ENCODE results near the gene CYP2J2. TPM values are rescaled to one million over a fixed set of nuclear protein-coding genes. Genes with fewer than 3 reads are reported as not detected.

The CYP2J2 gene
- total RNA-seq, 1 experiment from 2014 or later, result 15.2 TPM

GRCh38 chr1:59948990-59949389 lies 22.4 kb upstream of the CYP2J2 start:
- no peak for DNase-seq
- H3K4me3 Mint-ChIP-seq (ENCODE audit: low read depth, unreplicated experiment), result no peak overlapping the region
- BruUV-seq (replicated peaks), result no TSS peak
- intact Hi-C loops (cut with micrococcal nuclease; ENCODE audit: unreplicated experiment), result no loop called here
- no peaks in the 10 kb centered on the region for H3K4me1 Mint-ChIP-seq (ENCODE audit: low read depth, unreplicated experiment)
- H3K36me3 Mint-ChIP-seq (ENCODE audit: insufficient read depth, unreplicated experiment), result no peaks in the 10 kb centered on the region
- no peak for TF ChIP-seq CTCF (IDR thresholded peaks at IDR 0.05; ENCODE audit: unreplicated experiment)
- CTCF ChIA-PET, result no interaction called here
- no peaks in the 10 kb centered on the region for H3K9me3 Mint-ChIP-seq (ENCODE audit: low read depth, unreplicated experiment)
- H3K27ac Mint-ChIP-seq (ENCODE audit: unreplicated experiment), result no peak overlapping the region
- H3K27me3 Mint-ChIP-seq (ENCODE audit: unreplicated experiment), result no peaks in the 10 kb centered on the region

DNA sequence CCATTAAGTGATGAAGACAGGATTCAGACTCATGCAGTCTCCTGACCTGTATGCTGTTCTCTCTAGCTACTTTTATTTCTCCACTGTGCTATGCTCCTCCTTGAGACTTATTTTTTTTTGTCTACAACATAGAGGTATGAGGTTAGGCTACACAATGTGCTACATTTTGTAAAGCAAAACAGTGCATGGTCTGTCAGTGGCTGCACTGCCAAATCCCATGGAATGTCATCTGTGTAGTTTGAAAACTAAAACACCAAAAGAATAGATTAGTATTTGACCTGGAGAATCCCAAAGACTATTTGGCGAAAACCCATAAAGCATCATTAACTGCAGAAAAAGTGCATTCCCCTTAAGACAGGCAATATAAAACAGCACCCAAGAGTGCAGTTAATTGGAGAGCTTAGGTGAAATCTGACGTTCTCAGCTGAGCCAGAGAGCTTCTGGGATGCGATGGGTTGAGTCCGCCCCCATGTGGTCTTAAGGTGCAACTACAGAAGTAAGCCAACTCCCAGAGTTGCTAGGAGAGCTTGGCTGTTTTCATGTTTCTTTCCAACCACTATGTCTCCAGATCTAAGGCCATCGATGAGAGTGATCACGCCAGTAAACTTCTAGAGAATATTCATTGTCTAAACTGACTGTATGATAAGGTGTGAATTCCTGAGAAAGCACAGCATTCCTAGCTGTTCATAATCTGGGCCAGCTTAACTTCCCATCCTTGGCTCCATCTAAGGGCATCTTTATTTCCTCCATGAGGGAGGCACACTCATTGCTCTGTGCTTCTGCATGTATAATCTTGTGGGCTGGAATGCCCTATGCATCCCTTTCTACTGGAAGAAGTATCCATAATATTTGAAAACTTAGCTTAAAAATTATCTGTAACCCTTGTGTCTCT lies 20.7 kb upstream of the CYP2J2 start:
- Mint-ChIP-seq H3K27me3 (ENCODE audit: unreplicated experiment) (no peaks in the 10 kb centered on the region), H3K27ac (ENCODE audit: unreplicated experiment) (no peak overlapping the region), H3K4me3 (ENCODE audit: low read depth, unreplicated experiment) (no peak overlapping the region), H3K36me3 (ENCODE audit: insufficient read depth, unreplicated experiment) (no peaks in the 10 kb centered on the region), H3K9me3 (ENCODE audit: low read depth, unreplicated experiment) (no peaks in the 10 kb centered on the region), H3K4me1 (ENCODE audit: low read depth, unreplicated experiment) (no peaks in the 10 kb centered on the region)
- peak; percentile 95 for TF ChIP-seq CTCF (IDR thresholded peaks at IDR 0.05; ENCODE audit: unreplicated experiment)
- CTCF ChIA-PET, result interaction anchor here (0.6 to 2.4 kb wide), 15 partner anchors 9 to 1490 kb away, joined by 3 to 71 read pairs (median 3); no protein-coding TSS in a partner anchor
- DNase-seq, result peak; percentile 67
- BruUV-seq (replicated peaks), result no TSS peak
- intact Hi-C loops (cut with micrococcal nuclease; ENCODE audit: unreplicated experiment), result loop anchor here (1.0 kb wide), 2 partner anchors 44 to 68 kb away; no protein-coding TSS in a partner anchor

DNA sequence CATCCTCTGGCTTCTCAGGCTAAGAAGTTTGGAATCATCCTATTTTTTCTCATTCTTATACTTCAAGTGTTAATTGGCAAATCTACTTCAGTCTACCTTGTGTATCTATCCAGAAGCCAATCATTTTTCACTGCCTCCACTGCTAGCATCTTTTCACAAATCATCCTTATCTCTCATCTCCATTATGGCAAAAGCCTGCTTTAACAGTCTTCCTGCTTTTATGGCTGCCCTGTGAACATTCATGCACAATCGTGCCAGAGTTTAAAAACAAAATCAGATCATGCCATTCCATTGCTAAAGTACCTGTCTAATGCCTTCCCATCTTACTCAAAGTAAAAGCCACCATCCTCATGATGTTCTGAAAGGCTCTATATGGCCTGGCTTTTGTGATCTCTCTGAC lies 19.2 kb upstream of the CYP2J2 start:
- Mint-ChIP-seq H3K36me3 (ENCODE audit: insufficient read depth, unreplicated experiment) (no peaks in the 10 kb centered on the region), H3K4me3 (ENCODE audit: low read depth, unreplicated experiment) (no peak overlapping the region), H3K27ac (ENCODE audit: unreplicated experiment) (no peak overlapping the region), H3K27me3 (ENCODE audit: unreplicated experiment) (no peaks in the 10 kb centered on the region), H3K4me1 (ENCODE audit: low read depth, unreplicated experiment) (no peaks in the 10 kb centered on the region), H3K9me3 (ENCODE audit: low read depth, unreplicated experiment) (no peaks in the 10 kb centered on the region)
- intact Hi-C loops (cut with micrococcal nuclease; ENCODE audit: unreplicated experiment), result no loop called here
- no TSS peak for BruUV-seq (replicated peaks)
- TF ChIP-seq CTCF (IDR thresholded peaks at IDR 0.05; ENCODE audit: unreplicated experiment), result no peak
- DNase-seq, result no peak
- CTCF ChIA-PET, result interaction anchor here (2.4 kb wide), 1 partner anchor 66 kb away, joined by 71 read pairs; no protein-coding TSS in a partner anchor

DNA sequence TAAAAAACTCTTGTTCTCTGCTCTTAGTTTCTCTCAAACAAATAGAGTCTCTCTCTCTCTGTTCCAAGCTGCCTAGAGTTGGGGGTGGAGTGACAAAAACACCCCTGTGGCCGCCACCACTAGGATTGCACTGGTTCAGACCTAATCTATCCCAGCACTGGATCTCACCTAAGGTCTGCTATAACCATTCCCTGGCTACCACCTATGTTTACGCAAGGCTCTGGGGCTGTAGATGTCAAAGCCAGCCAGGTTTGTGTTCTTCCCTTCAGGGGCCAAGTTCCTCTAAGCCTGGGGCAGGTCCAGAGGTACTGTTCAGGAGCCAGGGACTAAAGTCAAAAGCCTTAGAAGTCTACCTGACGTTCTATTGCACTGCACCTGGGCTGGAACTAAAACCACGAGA lies 12.8 kb upstream of the CYP2J2 start:
- TF ChIP-seq CTCF (IDR thresholded peaks at IDR 0.05; ENCODE audit: unreplicated experiment), result no peak
- no TSS peak for BruUV-seq (replicated peaks)
- no peaks in the 10 kb centered on the region for H3K4me1 Mint-ChIP-seq (ENCODE audit: low read depth, unreplicated experiment)
- intact Hi-C loops (cut with micrococcal nuclease; ENCODE audit: unreplicated experiment), result no loop called here
- H3K9me3 Mint-ChIP-seq (ENCODE audit: low read depth, unreplicated experiment), result no peaks in the 10 kb centered on the region
- H3K27me3 Mint-ChIP-seq (ENCODE audit: unreplicated experiment), result no peaks in the 10 kb centered on the region
- no peak overlapping the region for H3K4me3 Mint-ChIP-seq (ENCODE audit: low read depth, unreplicated experiment)
- H3K27ac Mint-ChIP-seq (ENCODE audit: unreplicated experiment), result no peak overlapping the region
- no peaks in the 10 kb centered on the region for H3K36me3 Mint-ChIP-seq (ENCODE audit: insufficient read depth, unreplicated experiment)
- no peak for DNase-seq
- CTCF ChIA-PET, result interaction anchor here (0.7 kb wide), 1 partner anchor 44 kb away, joined by 3 read pairs; no protein-coding TSS in a partner anchor

Data from Calu3 (cell line).